Stimulated activated CD4-positive, alpha-beta T cell treated with anti-CD3 and anti-CD28 coated beads, Interleukin-4, amount 100 ng/mL, for 1 hour (primary cell): ENCODE results near the gene PTPRD.

Source experiments
- DNase-seq: peaks from one replicate; pipeline ENCODE4 v3.0.0-alpha.2; 2020

The PTPRD gene

GRCh38 chr9:8799206-8799605 is 1813.6 kb downstream of the PTPRD start:
- no peak for DNase-seq

GRCh38 chr9:8784838-8785237 is 1828.0 kb downstream of the PTPRD start:
- DNase-seq, result no peak

- DNase-seq, result no peak
These were observed 1828.9 kb downstream of the PTPRD start for GRCh38 chr9:8783941-8784340.

GRCh38 chr9:8782237-8782636 is 1830.6 kb downstream of the PTPRD start:
- no peak for DNase-seq

- DNase-seq, result no peak
These were observed 1831.3 kb downstream of the PTPRD start for GRCh38 chr9:8781458-8781857.

- DNase-seq, result no peak
These were observed 1832.4 kb downstream of the PTPRD start for GRCh38 chr9:8780386-8780785.

GRCh38 chr9:8779478-8779877 is 1833.3 kb downstream of the PTPRD start:
- no peak for DNase-seq

GRCh38 chr9:8778356-8778755 is 1834.4 kb downstream of the PTPRD start:
- no peak for DNase-seq

- DNase-seq, result no peak
These were observed 1840.5 kb downstream of the PTPRD start for GRCh38 chr9:8772302-8772701.

GRCh38 chr9:8769153-8769552 is 1843.6 kb downstream of the PTPRD start:
- no peak for DNase-seq

GRCh38 chr9:8766096-8766495 is 1846.7 kb downstream of the PTPRD start:
- DNase-seq, result no peak

GRCh38 chr9:8764051-8764450 is 1848.8 kb downstream of the PTPRD start:
- no peak for DNase-seq

- no peak for DNase-seq
These were observed 1850.2 kb downstream of the PTPRD start for GRCh38 chr9:8762479-8763085.

- DNase-seq, result no peak
These were observed 1852.6 kb downstream of the PTPRD start for GRCh38 chr9:8760000-8760767.

GRCh38 chr9:8757881-8758280 is 1854.9 kb downstream of the PTPRD start:
- DNase-seq, result no peak

- no peak for DNase-seq
These were observed 1858.1 kb downstream of the PTPRD start for GRCh38 chr9:8754751-8755150.

GRCh38 chr9:8751406-8751930 is 1861.3 kb downstream of the PTPRD start:
- DNase-seq, result no peak

GRCh38 chr9:8750639-8751051 is 1862.2 kb downstream of the PTPRD start:
- no peak for DNase-seq

GRCh38 chr9:8745347-8745746 is 1867.5 kb downstream of the PTPRD start:
- no peak for DNase-seq

GRCh38 chr9:8738945-8739344 is 1873.9 kb downstream of the PTPRD start:
- DNase-seq, result no peak

GRCh38 chr9:8736805-8737204 is 1876.0 kb downstream of the PTPRD start:
- no peak for DNase-seq

- DNase-seq, result no peak
These were observed 1878.0 kb downstream of the PTPRD start for GRCh38 chr9:8734760-8735159.

GRCh38 chr9:8733131-8733954 is 1879.5 kb downstream of the PTPRD start:
- no peak for DNase-seq
